ENCODE results near the gene JAZF1.
A peak's percentile ranks its signal among the peaks of the same experiment; 100 is the strongest.
"Not testable (repeated sequence)": the region's sequence is repeated elsewhere in the genome, so short reads cannot be mapped to it uniquely, and the experiment has no call there.

The JAZF1 gene

DNA sequence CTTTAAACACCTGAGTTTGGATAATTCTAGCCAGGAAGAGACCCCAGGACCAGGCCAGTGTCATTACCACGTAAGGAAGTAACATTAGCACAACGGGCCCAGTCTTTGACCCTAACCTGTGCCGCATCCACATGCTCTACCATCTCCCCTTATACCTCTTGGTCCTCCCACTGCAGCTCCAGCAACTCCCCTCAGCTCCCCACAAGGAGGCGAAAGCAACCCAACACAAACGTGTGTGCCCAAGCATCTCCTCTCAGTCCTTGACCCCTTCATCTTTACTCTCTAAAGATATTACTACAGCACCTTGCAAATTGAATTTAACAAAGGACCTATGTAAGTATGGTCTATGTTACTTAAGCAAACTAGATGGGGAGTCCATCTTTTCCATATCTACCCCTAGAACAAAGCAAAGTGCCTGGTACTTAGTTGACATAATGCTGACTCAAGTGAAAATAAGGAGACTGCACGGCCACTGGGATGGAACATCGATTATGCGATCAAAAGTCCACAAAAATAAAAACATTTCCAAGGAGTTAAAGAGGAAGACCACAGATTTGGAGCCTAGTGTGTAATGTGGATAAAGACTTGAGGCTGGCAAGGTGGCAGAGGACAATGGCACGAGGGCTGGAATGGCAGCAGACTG is 147.7 kb downstream of the JAZF1 start:
- no peak for DNase-seq

DNA sequence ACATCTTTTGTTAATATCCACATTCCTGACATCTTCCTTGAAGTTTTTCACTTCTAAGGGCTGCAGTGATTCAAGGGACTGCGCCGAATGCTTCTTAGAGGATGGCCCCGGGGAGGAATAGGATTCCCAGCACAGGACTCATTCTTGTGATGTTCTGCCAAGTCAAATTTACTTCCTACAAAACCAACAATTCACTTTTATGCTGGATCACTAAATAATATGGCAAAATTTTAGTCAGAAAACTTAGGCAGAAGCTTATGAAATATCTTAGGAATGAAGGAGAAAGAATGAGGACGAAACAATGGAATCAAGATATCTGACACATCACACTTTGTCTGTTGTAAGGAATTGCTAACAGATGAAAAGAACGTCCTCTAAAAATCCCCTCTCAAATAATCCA is 151.5 kb downstream of the JAZF1 start:
- no peak for DNase-seq

- DNase-seq: no peak
These were observed 152.1 kb downstream of the JAZF1 start for GRCh38 chr7:28028471-28028870.

DNA sequence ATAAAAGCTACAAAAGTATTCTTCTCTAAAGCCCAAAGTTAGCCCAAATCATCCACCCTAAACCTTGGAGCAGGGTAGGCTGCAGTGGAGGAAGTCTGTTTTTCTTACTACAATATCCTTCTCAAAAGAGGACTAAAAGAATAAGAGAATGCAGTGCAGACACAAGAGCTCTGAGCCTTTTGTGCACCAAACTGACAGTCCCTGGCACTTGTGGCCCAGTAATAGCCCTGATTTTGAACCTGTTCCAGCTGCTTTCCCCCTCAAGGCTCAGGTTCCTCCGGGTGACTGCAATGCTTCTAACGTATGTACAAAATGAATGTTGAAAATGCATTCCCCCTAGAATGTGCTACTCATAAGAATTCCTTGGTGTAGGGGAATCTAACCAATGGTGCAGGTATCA is 154.4 kb downstream of the JAZF1 start:
- DNase-seq: peak; percentile 37

GRCh38 chr7:28024786-28025334 is 155.7 kb downstream of the JAZF1 start:
- DNase-seq: no peak

DNA sequence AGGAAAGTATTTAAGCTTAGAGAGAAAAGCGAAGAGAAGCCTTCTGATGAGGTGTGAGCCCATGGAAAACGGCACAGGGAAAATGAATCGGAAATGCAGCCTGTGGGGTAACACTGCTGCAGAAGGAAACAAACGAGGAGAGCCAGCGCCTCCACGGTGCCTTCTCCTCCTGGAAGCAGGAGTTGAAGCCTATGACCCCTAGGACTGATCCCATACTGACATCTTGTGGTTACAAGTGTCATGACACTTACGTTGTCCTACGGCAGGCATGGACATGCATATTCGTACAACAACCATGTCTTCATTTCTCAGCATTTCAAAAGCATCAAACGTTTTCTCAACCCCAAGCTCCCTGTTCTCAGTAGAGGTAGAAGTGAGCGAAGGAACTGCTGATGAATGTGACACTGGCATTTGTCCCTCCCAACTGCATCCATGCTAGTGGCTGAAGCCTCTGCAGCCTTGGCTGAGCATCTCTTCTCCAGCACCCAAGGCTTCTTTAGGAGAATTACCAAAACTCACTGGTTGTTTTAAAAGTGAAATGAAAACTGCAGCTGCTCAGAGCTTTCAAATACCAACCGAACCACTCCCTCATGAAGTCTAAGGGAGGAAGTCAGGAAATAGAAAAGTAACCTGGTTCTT is 160.2 kb downstream of the JAZF1 start:
- peak; percentile 89 for DNase-seq

DNA sequence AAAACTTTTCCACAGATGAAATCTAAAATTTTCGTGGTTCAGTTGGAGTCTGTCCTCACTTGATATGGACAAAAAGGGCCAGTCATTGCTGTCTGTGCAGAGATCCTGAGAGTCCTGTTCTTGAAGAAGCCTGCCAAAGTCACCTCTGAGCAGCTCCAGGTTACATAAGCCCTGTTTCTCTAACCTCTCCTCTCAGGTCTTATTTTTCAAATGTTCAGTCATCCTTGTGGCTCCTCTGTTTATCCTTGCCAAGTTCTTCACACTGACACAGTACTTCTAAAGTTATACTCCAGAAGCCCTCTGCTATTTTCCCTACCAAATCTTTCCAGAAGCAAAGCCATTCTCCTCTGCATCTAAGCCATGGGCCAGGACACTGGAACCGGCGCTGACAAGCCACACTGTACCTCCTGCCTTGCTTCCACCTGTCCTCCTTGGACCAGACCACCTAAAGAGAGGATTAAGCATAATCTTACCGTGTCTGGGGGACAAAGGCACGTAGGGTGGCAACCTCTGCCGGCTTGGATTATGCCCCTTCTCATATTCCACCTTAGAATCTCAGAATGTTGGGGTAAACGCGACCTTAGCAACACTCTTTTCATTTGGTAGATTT is 161.6 kb downstream of the JAZF1 start:
- DNase-seq: no peak

GRCh38 chr7:28018446-28018845 is 162.1 kb downstream of the JAZF1 start:
- DNase-seq: no peak

GRCh38 chr7:28018020-28018419 is 162.6 kb downstream of the JAZF1 start:
- DNase-seq: no peak

DNA sequence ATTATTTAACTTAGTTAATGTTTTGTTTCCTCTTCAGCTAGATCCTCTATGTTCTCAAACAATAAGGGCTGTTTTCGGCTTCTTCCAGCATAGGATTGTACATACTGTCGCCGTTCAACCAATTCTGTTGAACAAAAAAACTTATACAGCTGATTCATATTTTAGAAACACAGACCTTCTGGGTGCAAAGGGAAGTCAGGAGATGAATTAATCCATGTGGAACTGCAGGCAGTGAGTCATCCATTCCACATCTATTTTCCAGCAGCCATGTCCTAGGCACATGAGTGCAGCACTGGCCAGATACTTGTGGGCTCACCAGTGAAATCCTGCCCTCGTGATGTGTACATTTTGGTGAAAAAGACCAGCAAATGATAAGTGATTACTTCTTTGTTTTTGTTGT is 163.2 kb downstream of the JAZF1 start:
- no peak for DNase-seq

- DNase-seq: no peak
These were observed 164.3 kb downstream of the JAZF1 start for GRCh38 chr7:28016297-28016696.

DNA sequence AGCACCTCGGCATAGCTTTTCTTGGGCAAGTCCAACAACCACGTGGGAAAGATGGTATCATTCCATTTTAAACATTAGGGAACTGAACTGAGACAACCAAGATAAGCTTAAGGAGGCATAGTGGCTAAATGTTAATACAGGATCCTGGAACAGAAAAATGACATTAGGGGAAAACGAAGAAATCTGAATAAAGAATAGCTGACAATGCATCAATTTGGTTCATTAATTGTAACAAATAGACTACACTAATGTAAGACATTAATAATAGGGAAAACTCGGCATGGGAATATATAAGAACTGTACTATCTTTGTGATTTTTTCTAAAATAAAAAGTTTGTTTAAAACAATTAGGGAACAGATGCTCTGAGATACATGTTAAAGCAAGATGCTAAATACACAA is 165.4 kb downstream of the JAZF1 start:
- no peak for DNase-seq

- not testable (repeated sequence) for DNase-seq
These were observed 166.3 kb downstream of the JAZF1 start for GRCh38 chr7:28014340-28014739.

DNA sequence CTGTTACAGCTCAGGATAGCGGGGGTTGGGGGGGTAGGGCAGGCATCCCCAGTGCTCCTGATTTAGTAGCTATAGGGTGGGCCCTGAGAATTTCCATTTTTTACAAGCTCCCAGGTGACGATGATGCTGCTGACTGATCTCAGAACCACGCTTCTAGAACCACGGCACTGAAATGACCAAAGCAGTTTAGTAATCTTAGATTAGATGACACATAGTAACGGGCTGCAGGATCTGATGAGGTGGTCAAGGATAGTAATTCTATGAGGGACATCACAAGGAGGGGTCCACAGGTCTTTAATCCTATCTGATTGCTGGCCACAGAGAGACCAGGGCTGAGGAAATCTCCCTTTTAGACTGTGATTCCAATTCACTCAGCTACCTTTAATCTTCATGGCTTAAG is 167.2 kb downstream of the JAZF1 start:
- no peak for DNase-seq

- DNase-seq: no peak
These were observed 167.6 kb downstream of the JAZF1 start for GRCh38 chr7:28013019-28013418.

DNA sequence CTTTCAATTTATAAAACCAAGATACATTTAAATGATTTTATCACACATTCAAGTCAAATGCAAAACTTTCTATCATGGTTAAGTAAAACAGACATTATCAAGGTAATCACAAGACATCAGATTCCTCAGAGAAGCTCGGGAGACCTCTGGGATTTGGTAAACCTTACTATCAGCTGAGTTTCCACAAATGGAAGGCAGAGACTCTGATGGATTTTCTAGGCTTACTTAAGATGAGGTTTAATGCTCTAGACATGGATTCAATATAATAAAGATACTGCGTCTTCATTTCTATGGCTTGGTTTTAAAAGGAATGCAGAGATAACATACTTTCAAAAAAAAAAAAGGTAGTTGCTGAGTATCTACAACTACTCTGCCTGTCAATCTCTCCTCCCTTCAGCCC is 171.7 kb downstream of the JAZF1 start:
- no peak for DNase-seq

GRCh38 chr7:28008171-28008570 is 172.4 kb downstream of the JAZF1 start:
- DNase-seq: no peak

- DNase-seq: no peak
These were observed 174.1 kb downstream of the JAZF1 start for GRCh38 chr7:28006491-28006890.

- no peak for DNase-seq
These were observed 174.8 kb downstream of the JAZF1 start for GRCh38 chr7:28005847-28006231.

GRCh38 chr7:28005075-28005846 is 175.3 kb downstream of the JAZF1 start:
- no peak for DNase-seq

DNA sequence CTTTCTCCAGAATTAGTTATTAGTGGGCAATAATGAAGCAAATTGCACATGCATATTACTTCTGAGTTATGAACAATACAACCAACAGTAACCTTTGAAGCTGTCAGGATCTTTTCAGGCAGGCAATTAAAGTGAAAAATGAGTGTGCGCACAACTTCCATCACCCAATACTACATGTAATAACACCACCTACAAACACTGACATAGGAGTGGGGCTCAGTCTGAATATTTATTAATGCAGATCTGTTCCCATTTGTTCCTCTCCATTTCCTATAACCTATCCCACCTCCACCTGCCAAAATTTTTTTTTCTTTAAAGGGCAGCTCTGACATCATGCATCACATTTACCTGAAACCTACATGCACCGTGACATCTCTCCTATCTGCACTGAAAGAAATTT is 177.2 kb downstream of the JAZF1 start:
- no peak for DNase-seq

GRCh38 chr7:28002638-28003037 is 178.0 kb downstream of the JAZF1 start:
- no peak for DNase-seq

- no peak for DNase-seq
These were observed 178.7 kb downstream of the JAZF1 start for GRCh38 chr7:28001896-28002295.

- no peak for DNase-seq
These were observed 180.8 kb downstream of the JAZF1 start for GRCh38 chr7:27999829-28000228.

Measured in NCI-H1092 (cell line).